HepG2 (cell line): Measurements from ENCODE around the gene NEMP2. TPM values are rescaled to one million over a fixed set of nuclear protein-coding genes. Genes with fewer than 3 reads are reported as not detected.

Experiments
- ATAC-seq: fragments of 200-7000 bp; cut with Tn5 transposase; 3 replicates; pipeline ENCODE4 v1.9.1; 2020; ENCODE audit warnings: mild to moderate bottlenecking, moderate library complexity
- BruUV-seq: library from RNA; stranded (reverse); fragments of 400-500 nt; replicated peaks from 2 replicates; lab custom pipeline; 2021; lab: Mats Ljungman, UMichigan
- CTCF ChIA-PET: fragments of 300-600 bp; formaldehyde crosslinking; extraction: SDS; loops from one replicate; lab custom pipeline; 2021; ENCODE audit warnings: low total read pairs, inconsistent platforms, low intra/inter-chr PET ratio; lab: Yijun Ruan, JAX
- POLR2A ChIA-PET: fragments of 350-600 bp; sonication (Branson Sonifier 250); formaldehyde crosslinking; loops from one replicate; lab custom pipeline; 2020; ENCODE audit warnings: antibody characterized with exemption, inconsistent platforms; lab: Yijun Ruan, JAX
- DNase-seq: peaks from one replicate; pipeline ENCODE4 v3.0.0-alpha.2; 2015; ENCODE audit warnings: low spot score
- FAIRE-seq: peaks from 3 replicates; lab custom pipeline; 2011; peaks lifted over from hg19 to GRCh38; lab: Jason Lieb, UNC
- H2AFZ ChIP-seq: one replicate; pipeline ENCODE4 v1.6.1; 2011; ENCODE audit warnings: low read length, inconsistent platforms
- H3K27ac ChIP-seq: fragments of 300-600 bp; 3 replicates; pipeline ENCODE4 v1.8.0; 2011; ENCODE audit warnings: mixed run types, mild to moderate bottlenecking, mixed read lengths, low read length, inconsistent platforms; ENCODE audit not compliant: insufficient read depth; ENCODE audit errors: extremely low read length
- H3K27me3 ChIP-seq, 2 experiments: fragments of 200-600 bp in 1 of 2; 2 replicates in 1 of 2; 3 replicates in 1 of 2; pipeline versions ENCODE4 v1.6.0 to v1.8.0; 2011; ENCODE audit warnings: low read length in 2 of 2, mild to moderate bottlenecking in 2 of 2, moderate library complexity in 2 of 2, inconsistent platforms in 1 of 2; ENCODE audit not compliant: insufficient read depth in 2 of 2, control insufficient read depth in 1 of 2
- H3K36me3 ChIP-seq, 2 experiments: fragments of 200-600 bp in 1 of 2; replicated peaks in 1 of 2; 2 replicates in 1 of 2; 3 replicates in 1 of 2; pipeline versions ENCODE4 v1.5.1 to v1.8.0; 2011; ENCODE audit warnings: low read length in 2 of 2, inconsistent platforms in 1 of 2; ENCODE audit not compliant: insufficient read depth in 2 of 2, control insufficient read depth in 1 of 2
- H3K4me1 ChIP-seq: 2 replicates; pipeline ENCODE4 v1.5.1; 2012; ENCODE audit warnings: low read length, inconsistent platforms; ENCODE audit not compliant: insufficient read depth
- H3K4me2 ChIP-seq: 2 replicates; pipeline ENCODE4 v1.6.0; 2011; ENCODE audit warnings: low read depth, low read length, inconsistent platforms
- H3K4me3 ChIP-seq, 3 experiments: fragments of 200-600 bp in 1 of 3; sonication (generic), shearing (Covaris generic) in 1 of 3; replicated peaks in 1 of 3; 2 replicates each; pipeline ENCODE4 v1.5.1; 2011 to 2016; ENCODE audit warnings: low read length in 3 of 3, inconsistent platforms in 2 of 3, low read depth in 2 of 3, mild to moderate bottlenecking in 2 of 3, control low read depth in 1 of 3, mixed read lengths in 1 of 3; ENCODE audit not compliant: insufficient read depth in 1 of 3
- H3K79me2 ChIP-seq: one replicate; pipeline ENCODE4 v1.6.1; 2011; ENCODE audit warnings: low read length, inconsistent platforms; ENCODE audit not compliant: insufficient read depth
- H3K9ac ChIP-seq: 2 replicates; pipeline ENCODE4 v1.6.0; 2011; ENCODE audit warnings: mild to moderate bottlenecking, low read depth, low read length, inconsistent platforms; ENCODE audit not compliant: insufficient read depth
- H3K9me3 ChIP-seq: 2 replicates; pipeline ENCODE4 v1.5.1; 2012; ENCODE audit warnings: mild to moderate bottlenecking, low read length
- H4K20me1 ChIP-seq: 2 replicates; pipeline ENCODE4 v1.6.0; 2011; ENCODE audit warnings: inconsistent platforms, mild to moderate bottlenecking, low read length, moderate library complexity; ENCODE audit not compliant: insufficient read depth
- HINFP ChIP-seq: sonication (generic); formaldehyde crosslinking; IDR thresholded peaks from 2 replicates; pipeline ENCODE4 v1.4.0; 2020; ENCODE audit warnings: low read depth, mild to moderate bottlenecking, missing genetic modification reagents
- IRF1 ChIP-seq: sonication (generic); formaldehyde crosslinking; IDR thresholded peaks from 2 replicates; pipeline ENCODE4 v1.4.0; 2020; ENCODE audit warnings: low read depth, mild to moderate bottlenecking, missing genetic modification reagents
- KLF15 ChIP-seq: sonication (generic); formaldehyde crosslinking; IDR thresholded peaks from 2 replicates; pipeline ENCODE4 v1.8.1; 2023; ENCODE audit warnings: borderline replicate concordance, mild to moderate bottlenecking, inconsistent platforms, missing genetic modification reagents, mixed read lengths
- KLF9 ChIP-seq: IDR thresholded peaks from 2 replicates; pipeline ENCODE4 v1.6.1; 2016; ENCODE audit warnings: low read depth
- POLR2A ChIP-seq, 2 experiments: IDR thresholded peaks; 2 replicates each; pipeline ENCODE4 v1.6.1; 2011; ENCODE audit warnings: low read depth in 2 of 2, low read length in 2 of 2, mild to moderate bottlenecking in 1 of 2, moderate library complexity in 1 of 2; ENCODE audit not compliant: insufficient read depth in 1 of 2
- RARA ChIP-seq: IDR thresholded peaks from 2 replicates; pipeline ENCODE4 v1.6.1; 2016; ENCODE audit warnings: missing genetic modification reagents, missing compliant biosample characterization
- SNAPC5 ChIP-seq: sonication (generic); formaldehyde crosslinking; IDR thresholded peaks from 2 replicates; pipeline ENCODE4 v1.8.1; 2023; ENCODE audit warnings: mild to moderate bottlenecking, missing genetic modification reagents, borderline replicate concordance
- ZBTB37 ChIP-seq: sonication (generic); formaldehyde crosslinking; IDR thresholded peaks from 2 replicates; pipeline ENCODE4 v1.4.0; 2020; ENCODE audit warnings: mild to moderate bottlenecking, missing genetic modification reagents
- ZNF430 ChIP-seq: sonication (generic); formaldehyde crosslinking; IDR thresholded peaks from 2 replicates; pipeline ENCODE4 v1.9.0; 2021; ENCODE audit warnings: mild to moderate bottlenecking, missing genetic modification reagents
- ZNF503 ChIP-seq: sonication (generic); formaldehyde crosslinking; IDR thresholded peaks from 2 replicates; pipeline ENCODE4 v1.4.0; 2020; ENCODE audit warnings: missing genetic modification reagents
- ZNF576 ChIP-seq: sonication (generic); formaldehyde crosslinking; IDR thresholded peaks from 2 replicates; pipeline ENCODE4 v1.4.0; 2020; ENCODE audit warnings: mild to moderate bottlenecking, missing genetic modification reagents
- ZNF687 ChIP-seq: sonication (generic); formaldehyde crosslinking; IDR thresholded peaks from 2 replicates; pipeline ENCODE4 v1.5.1; 2020; ENCODE audit warnings: mild to moderate bottlenecking, missing genetic modification reagents, moderate library complexity
- ZNF740 ChIP-seq: sonication (generic); formaldehyde crosslinking; IDR thresholded peaks from 2 replicates; pipeline ENCODE4 v1.4.0; 2020; ENCODE audit warnings: missing genetic modification reagents
- WGBS: methylation state at CpG from one replicate; pipeline ENCODE4 v1.1.6; 2017; ENCODE audit warnings: low lambda C conversion rate; 5-methylcytosine and 5-hydroxymethylcytosine counted together
- in situ Hi-C: cut with HindIII; loops from 2 replicates; pipeline ENCODE4 v1.10.0; 2017; ENCODE audit warnings: low pct_unique_long_range_greater_than_20kb; ENCODE audit not compliant: extremely low pct_ligation_motif_present
- intact Hi-C: fragments of 100-400 bp; cut with micrococcal nuclease; formaldehyde crosslinking; loops from one replicate; pipeline ENCODE4 v1.10.0; 2022; ENCODE audit not compliant: unreplicated experiment
- polyA plus RNA-seq, 8 experiments: library from polyadenylated mRNA; depleted of rRNA in 3 of 8; stranded (reverse) in 7 of 8; unstranded in 1 of 8; fragments of >200 nt; fragmentation: Illumina TruSeq in 4 of 8; extraction: Trizol in 4 of 8; gene quantifications; 2 replicates each; pipeline versions ENCODE4 v1.2.1 to v1.2.3, GENCODE V29; 2011 to 2016; ENCODE audit warnings: low read depth in 4 of 8, missing spikeins in 1 of 8, mixed read lengths in 1 of 8; ENCODE audit not compliant: insufficient read depth in 1 of 8
- total RNA-seq, 5 experiments: library from RNA; depleted of rRNA; stranded (reverse); fragments of >200 nt; fragmentation: Illumina TruSeq; extraction: Trizol; gene quantifications; 2 replicates each; pipeline ENCODE4 v1.2.3, GENCODE V29; 2016; ENCODE audit warnings: low read depth in 1 of 5

The NEMP2 gene
- total and polyA plus RNA-seq, 2 of the 13 experiments (the other 11 are each of a cell fraction or from before 2014, with no cell fraction given), result 2.4 to 9.8 TPM

GRCh38 chr2:190528521-190529001, 6.0 kb downstream of the NEMP2 start:
- H3K79me2 ChIP-seq, result no peaks in the 10 kb centered on the region
- 0% methylated on average over 1 of the region's 1 CpG for WGBS
- in situ Hi-C loops, result no loop called here
- BruUV-seq, result no TSS peak
- ATAC-seq (peak; percentile 65), DNase-seq (peak; percentile 81), FAIRE-seq (peak; percentile 58)
- intact Hi-C loops, result no loop called here
- no peaks in the 10 kb centered on the region; a peak in 1 of 5 replicates for H3K36me3 ChIP-seq
- no peaks in the 10 kb centered on the region for H3K9me3 ChIP-seq
- POLR2A ChIA-PET, result interaction anchor here (1.5 kb wide), 1 partner anchor 184 kb away, joined by 3 read pairs; no protein-coding TSS in a partner anchor
- H3K9ac ChIP-seq, result no peak overlapping the region
- CTCF ChIA-PET, result no interaction called here
- no peak overlapping the region for H3K4me3 ChIP-seq
- peaks cover 53% of the 10 kb centered on the region for H3K4me1 ChIP-seq
- peak overlapping the region; percentile 18 for H3K27ac ChIP-seq
- no peak overlapping the region for H2AFZ ChIP-seq
- no peaks in the 10 kb centered on the region for H4K20me1 ChIP-seq
- peak overlapping the region; percentile 46 for H3K4me2 ChIP-seq
- no peaks in the 10 kb centered on the region for H3K27me3 ChIP-seq
- no peak for TF ChIP-seq IRF1
- no peak for TF ChIP-seq POLR2A (IDR thresholded peaks at IDR 0.05; ENCODE audit: insufficient read depth in 1 of 2, low read depth in 2 of 2, low read length in 2 of 2)
- no peak for TF ChIP-seq HINFP (CRISPR knock-in tag)
- no peak for TF ChIP-seq KLF9
- no peak for TF ChIP-seq KLF15
- TF ChIP-seq ZBTB37 (CRISPR knock-in tag), result no peak
- no peak for TF ChIP-seq ZNF740 (CRISPR knock-in tag)
- TF ChIP-seq ZNF503 (CRISPR knock-in tag), result no peak
- peak; percentile 6; the same call in 1 of the 2 replicates for TF ChIP-seq RARA (CRISPR knock-in tag)
- 0 out of 2 replicates have a peak, but pooled peaks have one; percentile 25 for TF ChIP-seq ZNF430 (CRISPR knock-in tag)
- no peak for TF ChIP-seq ZNF687
- TF ChIP-seq SNAPC5 (CRISPR knock-in tag), result no peak
- no peak for TF ChIP-seq ZNF576 (CRISPR knock-in tag)
